GM19239 (cell line): ENCODE measurements around the gene KCP.

ENCODE experiments used
- DNase-seq: peaks from one replicate; pipeline ENCODE4 v3.0.0; 2011; ENCODE audit warnings: low spot score; ENCODE audit not compliant: insufficient read length
- FAIRE-seq: peaks from 2 replicates; lab custom pipeline; 2011; peaks lifted over from hg19 to GRCh38; lab: Jason Lieb, UNC

Gene KCP

GRCh38 chr7:128909625-128910568, 612 bp downstream of the KCP start:
- DNase-seq = no peak
- no peak for FAIRE-seq

GRCh38 chr7:128908750-128909624, 1.5 kb downstream of the KCP start:
- DNase-seq (no peak), FAIRE-seq (no peak)

GRCh38 chr7:128906766-128907559, 3.5 kb downstream of the KCP start:
- DNase-seq (no peak), FAIRE-seq (no peak)

GRCh38 chr7:128906001-128906765, 4.3 kb downstream of the KCP start:
- FAIRE-seq (no peak), DNase-seq (no peak)

- peak; percentile 93 for FAIRE-seq
- DNase-seq = peak; percentile 75
These were observed 5.9 kb downstream of the KCP start for GRCh38 chr7:128904381-128905197.

- DNase-seq (no peak), FAIRE-seq (no peak)
These were observed 6.7 kb downstream of the KCP start for GRCh38 chr7:128903621-128904361.

GRCh38 chr7:128902761-128903585, 7.5 kb downstream of the KCP start:
- FAIRE-seq = no peak

GRCh38 chr7:128900237-128900636, 10.3 kb downstream of the KCP start:
- FAIRE-seq = no peak
- DNase-seq = no peak

More at GRCh38 chr7:128902761-128903585, 7.5 kb downstream of the KCP start:
- DNase-seq = no peak

GRCh38 chr7:128899392-128899791, 11.1 kb downstream of the KCP start:
- no peak for FAIRE-seq
- DNase-seq = no peak

- FAIRE-seq (no peak), DNase-seq (no peak)
These were observed 15.2 kb downstream of the KCP start for GRCh38 chr7:128895320-128895719.

- FAIRE-seq = no peak
- DNase-seq = no peak
These were observed 16.4 kb downstream of the KCP start for GRCh38 chr7:128894101-128894440.

GRCh38 chr7:128893251-128894100, 17.0 kb downstream of the KCP start:
- no peak for FAIRE-seq
- no peak for DNase-seq

GRCh38 chr7:128892521-128893250, 17.8 kb downstream of the KCP start:
- DNase-seq (no peak), FAIRE-seq (no peak)

GRCh38 chr7:128891942-128892269, 18.6 kb downstream of the KCP start:
- FAIRE-seq = no peak
- DNase-seq = no peak

GRCh38 chr7:128891110-128891941, 19.2 kb downstream of the KCP start:
- no peak for FAIRE-seq
- no peak for DNase-seq
